HL-60 (cell line): ENCODE results near the gene LRRC8A.

Experiments
- DNase-seq, 2 experiments: peaks; one replicate each; pipeline ENCODE4 v3.0.0-alpha.2; 2010 to 2020; ENCODE audit warnings: low read depth in 1 of 2, low spot score in 1 of 2
- H3K27ac ChIP-seq: fragments of 250-450 bp; sonication (Bioruptor Pico); replicated peaks from 2 replicates; pipeline ENCODE4 v1.5.1; 2020; ENCODE audit warnings: mild to moderate bottlenecking, moderate library complexity
- H3K27me3 ChIP-seq: fragments of 250-450 bp; sonication (Bioruptor Pico); 2 replicates; pipeline ENCODE4 v1.5.1; 2021; ENCODE audit warnings: mild to moderate bottlenecking, moderate library complexity; ENCODE audit not compliant: insufficient read depth, poor library complexity, severe bottlenecking
- H3K4me3 ChIP-seq: replicated peaks from 2 replicates; pipeline ENCODE4 v1.5.1; 2011; ENCODE audit warnings: mild to moderate bottlenecking, control low read depth, low read length; ENCODE audit not compliant: insufficient read depth
- CTCF ChIP-seq: IDR thresholded peaks from one replicate; pipeline ENCODE4 v1.5.1; 2011; ENCODE audit warnings: low read length, control low read depth, inconsistent platforms; ENCODE audit not compliant: insufficient read depth
- GABPA ChIP-seq: IDR thresholded peaks from 2 replicates; pipeline ENCODE4 v1.6.1; 2012; ENCODE audit warnings: low read depth
- POLR2AphosphoS5 ChIP-seq: IDR thresholded peaks from 2 replicates; pipeline ENCODE4 v1.6.1; 2012; ENCODE audit warnings: low read depth
- REST ChIP-seq: IDR thresholded peaks from 2 replicates; pipeline ENCODE4 v1.6.1; 2012; ENCODE audit warnings: low read depth; ENCODE audit not compliant: insufficient replicate concordance
- SPI1 ChIP-seq: IDR thresholded peaks from 2 replicates; pipeline ENCODE4 v1.6.1; 2012; ENCODE audit warnings: low read depth, mild to moderate bottlenecking, borderline replicate concordance

LRRC8A gene

GRCh38 chr9:128903871-128904620 is 22.1 kb downstream of the LRRC8A start:
- Histone ChIP-seq H3K4me3 (no peak overlapping the region), H3K27ac (no peak overlapping the region), H3K27me3 (no peaks in the 10 kb centered on the region)
- DNase-seq: no peak
- TF ChIP-seq REST (no peak), GABPA (no peak), CTCF (no peak), POLR2AphosphoS5 (no peak), SPI1 (no peak)

- no peak for TF ChIP-seq GABPA
- TF ChIP-seq REST: no peak
- no peak for TF ChIP-seq SPI1
- no peak for TF ChIP-seq CTCF
- no peak for TF ChIP-seq POLR2AphosphoS5
- no peak overlapping the region for H3K4me3 ChIP-seq
- DNase-seq: no peak
- H3K27me3 ChIP-seq: no peaks in the 10 kb centered on the region
- H3K27ac ChIP-seq: no peak overlapping the region
These were observed 24.0 kb downstream of the LRRC8A start for GRCh38 chr9:128905964-128906363.

- H3K27ac ChIP-seq: no peak overlapping the region
- no peaks in the 10 kb centered on the region for H3K27me3 ChIP-seq
- H3K4me3 ChIP-seq: no peak overlapping the region
- no peak for DNase-seq
- TF ChIP-seq POLR2AphosphoS5 (no peak), CTCF (no peak), REST (no peak), SPI1 (no peak), GABPA (no peak)
These were observed 24.8 kb downstream of the LRRC8A start for GRCh38 chr9:128906741-128907140.
